NCI-H526 treated with DMSO at 0.1 percent for 48 hours (cell line): ENCODE results near the gene MMEL1.
"Not testable (repeated sequence)": the region's sequence is repeated elsewhere in the genome, so short reads cannot be mapped to it uniquely, and the experiment has no call there.

Experiments used
- DNase-seq: peaks from one replicate; lab custom pipeline; 2025; lab: John Stamatoyannopoulos, UW

Gene MMEL1

DNA sequence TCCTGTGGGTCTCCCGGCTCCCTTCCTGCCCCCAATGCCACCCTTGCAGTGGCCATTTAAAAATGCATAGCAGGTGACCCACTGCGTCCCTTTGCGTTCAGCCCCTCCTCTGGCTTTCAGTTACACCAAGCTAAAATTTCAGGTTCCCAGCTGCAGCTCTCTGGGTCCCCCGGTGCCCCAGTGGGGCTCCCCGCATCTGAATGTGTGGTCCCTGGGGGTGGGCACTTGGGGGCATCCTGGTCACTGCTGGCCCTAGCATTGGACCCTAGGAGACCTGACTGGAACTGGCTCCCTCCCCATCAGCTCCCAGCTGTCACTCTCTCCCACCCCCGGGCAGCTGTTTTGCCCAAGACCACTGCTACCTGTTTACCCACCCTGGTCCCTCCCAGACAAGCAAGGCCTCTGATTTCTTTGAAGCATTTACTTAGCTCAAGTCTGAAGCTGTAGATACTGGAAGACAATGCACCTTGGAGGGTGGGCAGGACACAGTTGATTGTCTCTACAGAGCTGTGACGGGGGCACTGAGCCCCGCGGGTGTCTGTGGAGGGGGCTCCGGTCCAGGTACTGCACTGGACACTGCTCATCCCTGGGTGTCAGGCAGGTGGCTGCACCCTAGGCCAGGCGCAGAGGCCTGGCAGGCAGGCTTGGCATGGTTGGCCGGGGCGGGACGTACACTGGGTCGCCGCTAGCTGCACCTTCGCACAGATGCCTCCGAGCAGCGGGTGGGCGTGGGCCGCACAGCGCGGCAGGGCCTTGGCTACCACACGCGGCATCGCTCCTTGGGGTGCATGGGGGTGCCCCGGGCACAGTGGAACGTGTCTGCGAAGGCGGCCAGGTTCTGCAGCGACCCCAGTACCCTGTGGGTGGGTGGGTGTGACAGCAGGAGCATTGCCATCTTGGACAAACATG lies 42.3 kb downstream of the MMEL1 start:
- DNase-seq, result no peak

DNA sequence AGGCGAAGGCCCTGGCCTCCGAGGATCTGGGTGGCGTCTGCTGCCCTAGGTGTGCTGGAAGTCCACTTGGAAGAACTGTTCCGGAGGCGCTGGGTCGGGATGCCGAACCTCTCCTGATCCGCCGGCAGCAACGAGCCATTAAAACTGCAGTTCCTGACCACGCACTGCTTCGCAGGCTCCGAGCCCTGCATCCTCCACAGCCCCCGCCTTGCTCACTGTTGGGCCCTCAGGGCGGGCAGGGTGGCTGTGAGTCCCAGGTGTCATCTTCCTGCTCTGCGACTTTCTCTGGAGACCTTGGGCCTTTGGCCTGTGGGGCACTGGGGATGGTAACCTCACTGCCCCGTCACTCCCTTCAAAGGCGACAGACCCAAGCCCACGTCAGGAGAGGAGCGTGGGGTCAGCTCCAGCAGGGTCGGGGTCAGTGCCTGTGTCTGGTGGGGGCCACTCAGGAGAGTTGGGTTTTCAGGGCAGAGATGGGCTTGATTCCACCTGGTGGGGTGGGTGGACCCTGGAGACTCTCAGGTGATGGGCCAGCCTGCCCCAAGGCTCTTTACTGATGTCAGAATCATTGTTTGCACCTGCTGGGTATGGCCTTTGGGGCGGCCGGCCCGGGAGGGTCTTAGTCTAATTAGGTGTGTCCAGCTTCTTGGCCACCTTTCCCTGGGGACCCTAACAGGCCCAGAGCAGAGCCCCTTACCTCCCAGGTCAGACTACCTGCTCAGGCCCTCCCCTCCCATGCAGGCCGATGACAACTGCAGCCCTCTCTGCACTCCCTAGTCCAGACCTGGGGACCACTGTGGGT lies 43.2 kb downstream of the MMEL1 start:
- DNase-seq, result no peak

DNA sequence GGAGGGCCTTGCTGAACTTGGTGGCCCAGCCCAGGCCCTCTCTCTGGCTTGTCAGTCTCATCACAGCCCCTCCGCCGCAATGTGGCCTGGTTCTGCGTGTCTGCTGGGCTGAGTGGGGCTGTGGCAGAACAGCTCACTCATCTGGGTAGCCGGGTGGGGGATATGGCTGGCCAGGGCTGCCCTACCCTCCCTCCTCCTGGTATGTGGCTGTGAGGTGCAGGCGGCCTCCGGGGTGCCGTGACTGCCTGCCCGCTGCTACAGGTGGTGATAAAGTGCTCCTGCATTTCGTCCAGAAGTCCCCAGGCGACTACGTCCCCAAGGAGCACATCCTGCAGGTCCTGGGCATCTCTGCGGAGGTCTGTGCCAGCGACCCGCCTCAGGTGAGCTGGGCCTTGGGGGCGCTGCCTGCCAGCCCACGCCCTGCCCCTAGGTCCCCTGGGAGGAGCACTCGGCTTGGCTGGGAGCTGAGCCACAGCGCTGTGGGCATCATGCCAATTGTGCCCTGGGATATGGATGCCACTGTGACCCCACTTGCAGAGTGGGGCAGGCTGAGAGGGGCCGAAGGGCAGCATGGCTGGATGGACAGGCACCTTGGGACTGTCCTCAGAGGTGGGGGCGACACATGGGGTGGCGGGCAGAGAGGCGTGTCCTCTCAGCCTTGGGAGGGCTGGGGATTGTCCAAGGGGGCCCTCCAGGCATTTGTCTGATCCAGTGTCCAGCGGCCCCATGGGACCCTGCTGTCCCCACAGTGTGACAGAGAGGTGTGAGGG lies 44.0 kb downstream of the MMEL1 start:
- no peak for DNase-seq

DNA sequence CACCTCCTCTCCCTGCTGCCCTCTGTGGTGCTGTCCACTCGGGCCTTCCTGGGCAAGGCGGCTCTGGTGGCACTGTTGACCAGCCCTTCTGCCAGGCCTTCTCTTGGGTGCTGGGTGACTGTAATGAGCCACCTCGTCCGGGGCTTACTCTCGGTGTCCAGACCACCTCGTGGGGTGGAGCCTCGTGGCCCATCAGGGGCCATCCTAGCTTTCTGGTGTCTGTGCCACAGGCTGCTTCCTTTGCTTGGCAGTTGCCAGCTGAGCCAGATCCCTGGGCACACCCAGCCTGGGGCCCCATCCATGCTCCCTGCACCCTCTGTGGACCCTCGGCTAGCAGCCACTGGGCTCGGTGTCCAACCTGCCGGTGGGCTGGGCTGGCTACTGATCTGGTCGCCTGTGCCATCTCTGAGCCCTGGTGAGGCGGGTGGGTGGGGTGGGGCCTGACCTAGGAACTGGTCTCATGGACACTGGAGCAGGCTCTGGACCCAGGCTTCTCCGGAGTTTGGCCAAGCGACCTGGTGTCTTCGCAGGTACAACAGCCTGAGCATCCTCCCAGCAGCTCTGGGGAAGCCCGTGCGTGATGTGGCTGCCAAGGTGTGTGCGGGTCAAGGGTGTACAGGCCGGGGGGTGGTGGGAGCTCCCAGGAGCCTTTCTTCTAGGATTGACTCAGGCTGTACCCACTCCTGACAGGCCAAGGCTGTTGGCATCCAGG lies 44.8 kb downstream of the MMEL1 start:
- no peak for DNase-seq

GRCh38 chr1:2587071-2587859 lies 45.6 kb downstream of the MMEL1 start:
- no peak for DNase-seq

GRCh38 chr1:2586154-2587070 lies 46.4 kb downstream of the MMEL1 start, which contains the start of gene PRXL2B:
Gene PRXL2B, plus strand, starts transcription at chr1:2586777. Its CDS starts 109 bp downstream, at chr1:2586886.
- peak; percentile 90 for DNase-seq

- DNase-seq, result no peak
Measured at GRCh38 chr1:2585318-2586092, 47.3 kb downstream of the MMEL1 start.

DNA sequence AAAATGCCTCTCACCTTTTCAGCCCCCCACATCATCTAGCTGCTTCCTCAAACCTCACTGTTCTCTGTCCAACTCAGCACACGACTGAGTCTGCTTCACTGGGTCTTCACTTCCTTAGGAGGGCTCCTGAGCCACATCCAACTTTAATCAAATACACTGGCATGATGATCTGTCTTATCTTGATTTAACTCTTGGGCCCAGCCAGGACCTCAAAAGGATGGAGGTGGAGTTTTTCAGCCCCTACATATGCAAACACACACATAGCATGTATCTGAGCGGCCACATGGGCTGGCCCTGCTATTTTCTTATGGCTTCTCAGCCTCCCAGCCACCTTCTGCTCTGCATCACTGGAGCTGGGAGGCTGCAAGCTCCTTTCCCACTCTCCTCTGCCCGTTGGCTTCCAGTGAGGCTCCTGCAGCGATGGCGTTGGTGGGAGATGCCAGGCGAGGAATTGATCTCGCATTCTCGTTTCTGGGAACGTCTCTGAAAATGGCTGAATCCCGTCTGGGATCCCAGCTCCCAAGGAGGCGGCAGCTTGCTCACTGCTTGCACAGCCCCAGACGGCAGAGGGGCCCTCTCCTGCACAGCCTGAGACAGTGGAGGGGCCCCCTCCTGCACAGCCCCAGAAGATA lies 48.0 kb downstream of the MMEL1 start:
- DNase-seq, result no peak

DNA sequence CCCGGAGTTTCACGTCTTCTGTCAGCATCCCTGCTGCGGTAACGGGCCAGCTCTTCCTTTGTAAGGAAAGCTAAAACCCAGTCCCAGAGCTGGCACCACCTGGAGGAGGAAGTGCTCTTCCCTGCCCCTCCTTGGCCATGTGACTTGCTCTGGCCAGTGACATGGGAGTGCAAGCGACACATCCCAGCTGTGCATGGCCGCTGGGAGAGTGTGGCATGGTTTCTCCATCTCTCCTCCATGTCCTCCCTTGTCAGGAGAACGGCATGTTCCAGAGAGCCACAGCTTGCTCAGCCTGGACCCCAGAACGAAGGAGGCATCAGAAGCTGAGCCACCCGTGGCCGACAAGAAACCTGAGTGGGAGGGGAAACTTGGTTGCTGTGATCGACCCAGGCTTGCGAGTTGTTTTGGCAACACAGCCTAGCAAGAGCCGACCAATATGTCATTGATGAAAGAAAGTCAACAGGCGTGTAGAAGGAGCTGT lies 48.9 kb downstream of the MMEL1 start:
- DNase-seq, result no peak

DNA sequence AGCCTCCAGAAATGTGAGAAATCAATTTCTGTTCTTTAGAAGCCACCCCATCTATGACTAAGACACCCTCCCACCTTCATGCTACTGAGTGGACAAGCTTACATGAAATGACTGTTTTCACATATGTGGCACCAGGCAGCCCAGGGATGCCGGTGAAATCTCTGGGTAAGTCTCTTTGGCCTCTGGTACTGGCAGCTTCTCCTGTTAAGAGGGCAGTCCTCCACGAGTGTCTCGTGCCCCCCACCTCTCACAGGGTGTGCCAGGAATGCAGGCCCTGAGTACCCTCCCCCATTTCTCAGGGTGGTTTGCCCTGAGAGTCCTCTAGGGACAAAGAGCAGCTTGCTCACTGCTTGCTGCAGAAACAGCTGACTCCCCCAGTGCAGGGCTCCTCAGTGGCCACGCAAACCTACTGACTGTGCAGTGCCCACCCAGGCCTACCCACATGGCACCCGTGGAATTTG lies 49.5 kb downstream of the MMEL1 start:
- no peak for DNase-seq

DNA sequence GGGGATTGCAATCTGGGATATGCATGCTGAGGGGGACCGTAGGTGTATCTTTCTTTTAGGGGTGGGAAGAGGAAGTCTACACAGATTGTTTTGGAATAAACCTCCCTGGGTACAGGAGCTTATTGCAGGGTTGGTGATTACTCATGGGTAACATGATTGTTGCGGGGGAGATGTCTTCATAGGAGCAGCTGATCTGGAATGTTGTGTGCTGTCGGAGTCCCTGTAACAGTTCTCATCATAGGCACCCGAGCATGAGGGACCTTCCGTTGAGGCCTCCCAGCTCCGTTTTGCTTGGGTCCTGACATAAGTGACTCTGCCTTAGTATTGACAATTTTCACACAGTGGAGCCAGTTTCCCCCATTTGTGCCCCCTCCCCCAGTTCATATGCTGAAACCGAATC lies 50.4 kb downstream of the MMEL1 start:
- no peak for DNase-seq

GRCh38 chr1:2580691-2581090 lies 52.1 kb downstream of the MMEL1 start:
- DNase-seq, result no peak

DNA sequence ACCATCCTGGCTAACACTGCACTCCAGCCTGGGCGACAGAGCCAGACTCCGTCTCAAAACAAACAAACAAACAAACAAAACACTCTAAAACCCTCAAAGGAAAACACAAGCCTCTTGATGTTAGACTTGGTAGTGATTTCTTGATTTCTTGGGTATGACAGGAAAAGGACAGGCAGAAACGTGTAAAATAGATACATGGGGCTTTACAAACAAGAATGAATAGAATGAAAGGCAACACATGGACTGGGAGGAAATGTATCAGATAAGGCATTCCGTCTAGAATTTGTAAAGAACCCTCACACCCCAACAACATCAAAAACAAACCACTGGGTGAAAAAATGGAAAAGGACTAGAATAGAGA lies 54.1 kb downstream of the MMEL1 start:
- no peak for DNase-seq

DNA sequence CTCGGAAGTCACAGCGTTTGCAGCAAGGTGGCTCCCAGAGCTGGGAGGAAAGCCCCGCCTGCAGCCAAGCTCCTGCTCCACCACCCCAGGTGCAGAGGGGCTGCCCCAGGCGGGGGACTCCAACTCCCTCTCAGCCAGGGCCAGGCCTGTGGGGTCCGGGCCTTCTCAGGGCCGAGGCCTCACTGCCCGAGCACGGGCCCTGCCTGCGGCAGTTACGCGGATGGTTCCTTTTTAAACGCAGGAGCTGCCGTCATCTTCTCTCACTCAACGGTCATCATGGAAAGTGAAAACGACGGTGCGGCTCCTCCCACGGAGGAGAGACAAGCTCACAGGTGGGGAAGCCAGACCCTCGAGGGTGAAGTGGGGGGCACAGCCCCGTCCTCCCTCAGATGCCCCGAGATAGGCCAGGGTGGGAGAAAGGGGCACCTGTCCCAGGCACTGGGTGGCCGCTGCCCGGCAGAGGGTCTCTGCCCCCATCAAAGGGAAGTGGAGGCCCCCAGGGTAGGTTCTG lies 55.2 kb downstream of the MMEL1 start:
- DNase-seq, result not testable (repeated sequence)

DNA sequence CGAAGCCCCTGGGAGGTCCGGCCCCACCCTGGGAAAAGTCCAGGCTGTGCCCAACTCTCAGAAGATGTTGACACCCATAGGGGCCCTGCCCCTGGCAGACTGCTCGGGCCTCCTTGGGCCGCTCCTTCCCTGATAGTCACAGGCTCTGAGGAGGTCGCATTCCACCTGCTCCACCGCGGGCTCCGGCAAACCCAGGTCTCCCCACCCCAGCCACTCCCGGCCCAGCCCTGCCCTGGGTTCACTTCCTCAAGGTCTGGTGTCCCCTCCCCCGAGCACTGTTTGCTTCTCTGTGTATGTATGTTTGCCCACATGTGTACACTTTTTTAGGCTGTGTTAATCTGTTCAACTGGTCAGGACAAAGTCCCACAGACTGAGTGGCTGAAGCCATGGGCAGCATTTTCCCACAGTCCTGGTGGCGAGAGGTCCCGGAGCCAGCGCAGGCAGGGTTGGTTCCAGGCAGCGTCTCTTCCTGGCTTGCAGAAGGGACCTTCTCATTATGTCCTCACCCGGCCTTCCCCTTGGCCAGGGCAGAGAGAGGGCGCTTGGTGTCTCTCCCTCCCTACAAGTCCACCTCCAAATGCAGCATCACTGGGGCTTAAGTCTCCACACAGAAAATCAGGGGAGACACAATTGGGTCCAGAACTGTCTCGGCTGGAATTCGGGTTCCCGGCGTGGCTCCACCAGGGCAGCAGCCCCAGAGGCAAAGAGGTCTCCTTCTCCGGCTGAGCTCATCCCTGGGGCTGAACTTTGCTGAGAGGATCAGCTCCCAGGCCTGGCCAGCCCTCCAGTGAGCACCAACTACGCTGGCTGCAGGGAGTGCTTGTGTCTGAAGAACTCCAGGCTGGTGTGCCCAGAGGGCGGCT lies 56.8 kb downstream of the MMEL1 start:
- DNase-seq, result no peak

- DNase-seq, result no peak
Measured at GRCh38 chr1:2574350-2574749, 58.5 kb downstream of the MMEL1 start.
